ENCODE data around the gene SUPT3H. TPM values are rescaled to one million over a fixed set of nuclear protein-coding genes. Genes with fewer than 3 reads are reported as not detected.

Gene SUPT3H
- total RNA-seq, 2 experiments from 2014 or later, result 13.6 to 14.4 TPM

DNA sequence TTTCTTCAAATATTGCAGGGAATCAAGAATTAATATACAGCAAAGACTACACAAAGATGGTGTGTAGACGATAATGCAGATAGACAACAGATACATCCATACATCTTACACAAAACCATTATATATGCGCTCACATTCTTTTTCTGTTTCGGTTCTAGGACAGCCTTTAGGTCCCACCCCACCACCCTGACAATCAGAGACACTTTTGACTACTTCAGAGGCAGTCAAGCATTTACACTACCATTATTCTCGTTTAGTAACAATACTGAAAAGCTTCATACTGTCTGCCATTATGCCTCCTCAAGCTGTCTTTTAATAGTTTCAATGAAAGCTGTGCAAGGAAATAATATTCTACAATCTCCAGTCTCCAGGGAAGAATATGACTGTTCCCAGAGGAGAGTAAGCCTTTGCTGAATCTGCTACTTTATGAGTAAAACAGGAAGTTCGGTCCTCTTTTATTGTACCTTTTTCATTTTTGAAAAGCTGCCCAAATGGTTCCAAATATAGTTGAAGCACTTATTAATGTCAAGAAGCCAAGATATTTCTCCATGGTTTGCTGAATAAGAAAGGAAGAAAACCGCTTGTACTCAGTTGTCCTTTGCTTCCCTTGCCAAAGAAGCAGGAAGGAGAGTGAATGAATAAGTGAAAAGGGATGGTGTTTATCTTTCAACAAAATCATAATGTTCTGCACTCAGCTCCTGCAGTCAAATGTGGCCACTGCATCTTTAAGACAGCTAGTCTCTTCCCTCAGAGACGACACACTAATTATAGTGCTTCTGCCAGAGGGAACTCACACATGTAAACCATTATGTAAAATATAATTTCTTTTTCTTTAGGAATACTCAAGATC lies 521.9 kb downstream of the SUPT3H start:
- Mint-ChIP-seq H3K27ac (no peak overlapping the region), H3K27me3 (no peaks in the 10 kb centered on the region), H3K36me3 (peaks cover 8% of the 10 kb centered on the region), H3K4me1 (peaks cover 52% of the 10 kb centered on the region), H3K4me3 (no peak overlapping the region), H3K9me3 (peaks cover 2% of the 10 kb centered on the region)
- DNase-seq, result no peak

DNA sequence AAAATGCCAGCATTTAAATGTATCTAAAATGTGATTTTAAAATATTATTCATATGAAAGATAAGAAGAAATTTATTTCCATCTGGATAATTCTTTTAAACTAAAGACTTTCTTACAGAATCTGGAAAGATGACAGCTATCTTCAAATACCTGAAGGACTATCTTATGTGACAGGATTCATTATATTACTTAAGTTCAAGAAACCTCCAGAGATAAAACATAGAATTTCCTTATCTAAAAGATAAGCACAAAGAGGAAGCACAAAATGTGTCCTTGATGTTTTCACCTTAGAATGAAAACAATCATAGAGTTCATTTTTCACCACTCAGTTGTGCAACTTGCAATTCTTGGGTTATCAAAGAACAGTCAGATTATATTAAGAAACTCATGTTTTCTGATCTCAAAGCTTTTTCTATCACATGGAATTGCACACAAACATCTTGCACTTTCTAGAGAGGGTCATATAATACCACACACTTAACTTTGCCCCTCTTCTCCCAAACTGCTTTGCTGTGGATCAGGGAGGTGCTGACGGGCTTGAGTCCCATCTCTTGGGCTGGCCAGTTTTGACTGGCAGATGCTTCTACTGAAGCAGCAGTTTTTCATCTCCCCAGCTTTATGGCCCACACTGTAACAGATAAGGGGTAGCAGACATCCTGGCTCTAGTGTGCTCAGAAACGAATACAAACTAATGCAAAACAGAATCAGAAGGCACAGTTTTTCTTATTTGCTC lies 522.9 kb downstream of the SUPT3H start:
- Mint-ChIP-seq H3K4me1 (peaks cover 53% of the 10 kb centered on the region), H3K4me3 (no peak overlapping the region), H3K27me3 (no peaks in the 10 kb centered on the region), H3K36me3 (peaks cover 8% of the 10 kb centered on the region), H3K9me3 (peaks cover 2% of the 10 kb centered on the region), H3K27ac (no peak overlapping the region)
- DNase-seq, result no peak

DNA sequence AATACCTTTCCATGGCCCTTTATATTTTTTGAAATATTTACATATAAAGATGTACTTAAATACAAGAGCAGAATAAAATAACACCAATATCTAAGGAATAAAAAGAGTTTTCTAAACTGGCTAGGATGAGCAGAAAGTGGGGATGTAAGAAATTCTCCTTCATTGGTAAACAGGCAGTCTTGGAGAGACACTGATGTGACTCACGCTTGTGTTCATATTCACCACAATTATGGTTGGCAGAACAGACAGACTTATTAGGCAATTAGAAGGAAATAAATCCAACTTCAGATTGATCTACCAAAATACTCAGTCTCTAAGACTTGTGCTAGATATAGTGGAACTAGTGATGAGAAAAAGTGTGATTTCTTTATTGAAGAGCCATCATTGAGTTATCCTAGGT lies 526.6 kb downstream of the SUPT3H start:
- Mint-ChIP-seq H3K4me3 (no peak overlapping the region), H3K27me3 (no peaks in the 10 kb centered on the region), H3K36me3 (peaks cover 4% of the 10 kb centered on the region), H3K9me3 (no peaks in the 10 kb centered on the region), H3K4me1 (peaks cover 35% of the 10 kb centered on the region), H3K27ac (no peak overlapping the region)
- DNase-seq, result no peak

DNA sequence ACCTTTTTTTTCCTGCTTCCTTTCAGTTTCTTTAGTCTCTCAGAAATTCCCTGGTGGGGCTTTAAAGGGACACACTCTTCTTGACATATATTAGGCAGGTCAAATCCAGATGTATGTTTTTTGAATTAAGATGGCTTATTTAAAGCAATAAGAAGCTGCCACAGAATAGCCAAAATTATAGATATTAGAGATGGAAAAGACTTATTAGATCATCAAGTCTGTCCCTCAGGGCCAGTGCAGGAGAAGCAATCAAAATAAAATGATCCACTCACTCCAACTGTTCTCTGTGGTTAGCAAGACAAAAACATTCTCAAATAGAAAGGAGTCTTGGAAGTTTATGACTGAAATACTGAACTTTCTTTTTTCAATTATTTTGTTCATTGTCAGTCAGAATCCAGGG lies 527.4 kb downstream of the SUPT3H start:
- Mint-ChIP-seq H3K27ac (no peak overlapping the region), H3K4me1 (peaks cover 27% of the 10 kb centered on the region), H3K9me3 (no peaks in the 10 kb centered on the region), H3K27me3 (no peaks in the 10 kb centered on the region), H3K4me3 (no peak overlapping the region), H3K36me3 (peaks cover 4% of the 10 kb centered on the region)
- DNase-seq, result no peak

- H3K4me1 Mint-ChIP-seq, result peaks cover 22% of the 10 kb centered on the region
- no peak for DNase-seq
- H3K27me3 Mint-ChIP-seq, result no peaks in the 10 kb centered on the region
- H3K4me3 Mint-ChIP-seq, result no peak overlapping the region
- H3K9me3 Mint-ChIP-seq, result no peaks in the 10 kb centered on the region
- no peak overlapping the region for H3K27ac Mint-ChIP-seq
- H3K36me3 Mint-ChIP-seq, result peaks cover 4% of the 10 kb centered on the region
Observed at GRCh38 chr6:44849806-44850205, 527.9 kb downstream of the SUPT3H start.

DNA sequence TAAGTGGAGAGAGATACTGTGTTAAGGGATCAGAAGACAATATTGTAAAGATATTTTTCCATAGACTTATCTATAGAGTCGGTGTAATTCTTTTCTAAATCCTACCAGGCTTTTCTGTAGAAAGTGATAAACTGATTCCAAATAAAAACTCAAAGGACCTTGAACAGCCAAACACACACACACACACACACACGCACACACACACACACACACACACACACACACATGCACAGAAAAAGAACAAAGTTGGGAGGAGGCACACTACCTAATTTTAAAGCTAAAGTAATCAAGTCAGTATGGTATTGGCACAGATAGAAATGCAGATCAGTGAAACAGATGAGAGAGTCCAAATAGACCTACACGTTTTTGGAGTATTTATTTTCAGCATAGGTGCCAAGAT lies 534.0 kb downstream of the SUPT3H start:
- Mint-ChIP-seq H3K36me3 (peaks cover 15% of the 10 kb centered on the region), H3K27ac (no peak overlapping the region), H3K4me3 (no peak overlapping the region), H3K9me3 (peaks cover 1% of the 10 kb centered on the region), H3K4me1 (peaks cover 1% of the 10 kb centered on the region), H3K27me3 (no peaks in the 10 kb centered on the region)
- DNase-seq, result no peak

- Mint-ChIP-seq H3K4me3 (no peak overlapping the region), H3K9me3 (peaks cover 1% of the 10 kb centered on the region), H3K27ac (no peak overlapping the region), H3K36me3 (peaks cover 15% of the 10 kb centered on the region), H3K27me3 (no peaks in the 10 kb centered on the region), H3K4me1 (no peaks in the 10 kb centered on the region)
- DNase-seq, result no peak
Observed at GRCh38 chr6:44842616-44843015, 535.1 kb downstream of the SUPT3H start.

DNA sequence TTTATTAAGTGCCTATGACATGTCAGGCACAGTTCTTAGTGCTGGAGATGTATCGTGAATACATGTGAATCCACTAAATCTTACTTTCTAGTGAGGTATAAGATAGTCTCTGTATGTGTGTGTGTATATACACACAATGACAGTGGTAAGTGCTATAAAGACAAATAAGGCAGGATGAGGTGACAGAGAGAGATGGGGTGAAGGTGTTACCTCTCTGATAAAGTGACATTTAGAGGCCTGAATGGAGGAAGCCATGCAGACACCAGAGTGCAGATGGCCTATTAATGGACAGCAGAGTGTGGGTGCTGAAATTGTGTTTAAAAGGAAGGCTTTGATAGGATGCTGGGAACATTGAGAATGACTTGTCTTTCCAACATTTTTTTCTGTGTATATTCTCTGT lies 535.9 kb downstream of the SUPT3H start:
- Mint-ChIP-seq H3K27ac (no peak overlapping the region), H3K27me3 (no peaks in the 10 kb centered on the region), H3K36me3 (peaks cover 13% of the 10 kb centered on the region), H3K9me3 (peaks cover 1% of the 10 kb centered on the region), H3K4me1 (no peaks in the 10 kb centered on the region), H3K4me3 (no peak overlapping the region)
- DNase-seq, result no peak

- Mint-ChIP-seq H3K4me3 (no peak overlapping the region), H3K36me3 (peaks cover 13% of the 10 kb centered on the region), H3K27ac (no peak overlapping the region), H3K27me3 (no peaks in the 10 kb centered on the region), H3K4me1 (peaks cover 10% of the 10 kb centered on the region), H3K9me3 (peaks cover 1% of the 10 kb centered on the region)
- DNase-seq, result no peak
Observed at GRCh38 chr6:44837741-44838140, 540.0 kb downstream of the SUPT3H start.

GRCh38 chr6:44837255-44837654 lies 540.5 kb downstream of the SUPT3H start:
- no peak for DNase-seq
- peaks cover 13% of the 10 kb centered on the region for H3K36me3 Mint-ChIP-seq
- H3K4me1 Mint-ChIP-seq, result peaks cover 10% of the 10 kb centered on the region
- peaks cover 1% of the 10 kb centered on the region for H3K9me3 Mint-ChIP-seq
- H3K27ac Mint-ChIP-seq, result no peak overlapping the region
- no peaks in the 10 kb centered on the region for H3K27me3 Mint-ChIP-seq
- no peak overlapping the region for H3K4me3 Mint-ChIP-seq

DNA sequence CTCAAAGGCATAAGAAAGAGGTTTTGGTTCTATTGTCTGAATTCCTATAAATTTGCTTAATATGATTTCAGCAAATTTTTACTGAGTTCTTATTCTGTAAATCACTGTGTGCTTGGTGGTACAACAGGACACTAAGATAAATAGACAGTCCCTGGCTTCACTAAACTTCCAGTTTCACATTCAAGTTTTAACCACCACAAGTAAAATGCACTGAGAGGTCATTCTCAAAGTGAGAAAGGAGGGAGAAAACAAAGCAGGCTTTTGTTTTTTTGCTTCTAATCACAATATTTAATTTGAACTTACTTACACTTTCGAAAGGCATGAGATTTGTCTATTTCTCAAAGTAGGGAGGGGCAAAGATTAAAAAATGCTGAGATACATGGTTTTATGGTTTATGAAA lies 544.5 kb downstream of the SUPT3H start:
- H3K4me3 Mint-ChIP-seq, result no peak overlapping the region
- H3K27ac Mint-ChIP-seq, result peak overlapping the region; percentile 12
- H3K36me3 Mint-ChIP-seq, result peaks cover 4% of the 10 kb centered on the region
- H3K27me3 Mint-ChIP-seq, result no peaks in the 10 kb centered on the region
- peaks cover 36% of the 10 kb centered on the region for H3K4me1 Mint-ChIP-seq
- no peaks in the 10 kb centered on the region for H3K9me3 Mint-ChIP-seq
- no peak for DNase-seq

DNA sequence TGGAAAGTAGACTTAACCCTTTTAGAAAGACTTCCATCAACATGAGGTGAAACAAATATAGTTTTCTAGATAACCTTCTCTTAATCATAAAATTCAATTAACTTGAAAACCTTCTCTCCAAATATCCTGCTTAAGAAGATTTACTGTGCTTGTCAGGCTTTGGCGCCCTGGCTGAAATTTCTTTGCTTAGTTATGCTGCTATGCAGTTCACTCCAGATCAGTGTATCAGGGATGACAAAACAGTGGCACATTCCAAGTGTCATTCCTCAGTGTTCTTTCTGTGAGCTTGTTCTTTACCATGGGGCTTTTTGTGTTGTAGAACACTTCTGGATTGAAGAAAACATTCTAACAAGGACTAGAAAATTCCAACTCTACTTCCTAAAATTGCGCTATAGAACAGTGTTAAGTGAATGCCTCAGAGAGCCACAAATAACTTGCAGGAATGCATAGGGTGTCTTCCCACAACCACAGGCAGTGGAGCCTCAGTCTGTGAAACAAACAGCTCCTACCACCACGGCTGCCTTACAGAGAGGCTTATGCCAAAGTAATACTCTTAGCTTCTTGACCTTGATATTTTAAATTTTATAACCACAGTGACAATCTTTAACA lies 546.6 kb downstream of the SUPT3H start:
- H3K36me3 Mint-ChIP-seq, result peaks cover 6% of the 10 kb centered on the region
- H3K9me3 Mint-ChIP-seq, result no peaks in the 10 kb centered on the region
- H3K4me1 Mint-ChIP-seq, result peaks cover 38% of the 10 kb centered on the region
- no peak overlapping the region for H3K4me3 Mint-ChIP-seq
- H3K27me3 Mint-ChIP-seq, result no peaks in the 10 kb centered on the region
- no peak for DNase-seq
- H3K27ac Mint-ChIP-seq, result no peak overlapping the region

GRCh38 chr6:44829836-44830235 lies 547.9 kb downstream of the SUPT3H start:
- peak overlapping the region; percentile 27 for H3K27ac Mint-ChIP-seq
- DNase-seq, result no peak
- peaks cover 38% of the 10 kb centered on the region for H3K4me1 Mint-ChIP-seq
- H3K36me3 Mint-ChIP-seq, result peaks cover 6% of the 10 kb centered on the region
- no peaks in the 10 kb centered on the region for H3K27me3 Mint-ChIP-seq
- no peaks in the 10 kb centered on the region for H3K9me3 Mint-ChIP-seq
- H3K4me3 Mint-ChIP-seq, result peak overlapping the region; percentile 22

- Mint-ChIP-seq H3K36me3 (peaks cover 11% of the 10 kb centered on the region), H3K27me3 (no peaks in the 10 kb centered on the region), H3K4me3 (peak overlapping the region; percentile 16), H3K4me1 (peaks cover 41% of the 10 kb centered on the region), H3K9me3 (no peaks in the 10 kb centered on the region), H3K27ac (peak overlapping the region; percentile 19)
- no peak for DNase-seq
Observed at GRCh38 chr6:44828780-44829179, 549.0 kb downstream of the SUPT3H start.

DNA sequence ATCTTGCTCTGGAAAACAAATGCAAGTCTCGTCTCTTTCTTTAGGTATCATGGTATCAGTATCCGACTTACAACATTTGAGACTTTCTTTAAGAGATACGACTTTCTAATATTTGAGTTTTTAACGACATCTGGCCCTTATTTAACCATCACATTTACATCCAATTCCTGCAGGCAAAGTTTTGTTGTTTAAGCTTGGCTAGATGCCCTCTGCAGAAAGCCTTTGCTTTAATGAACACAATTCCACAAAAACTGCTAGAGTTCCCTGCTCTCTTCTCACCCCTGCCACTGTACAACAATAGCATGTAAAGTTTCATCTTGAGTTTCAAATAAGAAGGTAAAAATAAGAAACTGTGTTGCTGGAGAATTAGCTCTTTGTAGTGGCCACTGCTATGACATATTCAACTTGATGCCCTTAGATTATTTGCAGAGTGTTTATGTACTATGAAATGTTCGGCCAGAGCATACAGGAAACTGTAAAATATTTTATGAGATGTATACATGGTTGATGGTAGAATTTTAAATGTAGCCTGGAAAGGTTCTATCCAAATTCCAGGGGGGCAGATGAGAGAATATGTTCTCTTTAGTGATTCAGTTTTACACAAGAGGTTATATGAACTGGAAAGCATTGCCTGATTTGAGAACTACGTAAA lies 551.6 kb downstream of the SUPT3H start:
- no peak overlapping the region for H3K4me3 Mint-ChIP-seq
- H3K27ac Mint-ChIP-seq, result no peak overlapping the region
- peaks cover 11% of the 10 kb centered on the region for H3K36me3 Mint-ChIP-seq
- H3K4me1 Mint-ChIP-seq, result peaks cover 25% of the 10 kb centered on the region
- DNase-seq, result no peak
- H3K9me3 Mint-ChIP-seq, result no peaks in the 10 kb centered on the region
- no peaks in the 10 kb centered on the region for H3K27me3 Mint-ChIP-seq

Measured in activated naive CD8-positive, alpha-beta T cell treated with anti-CD3 and anti-CD28 coated beads for 36 hours (primary cell).